ENCODE results near the gene CCDC188. TPM values are rescaled to one million over a fixed set of nuclear protein-coding genes. Genes with fewer than 3 reads are reported as not detected.

The CCDC188 gene
- total and polyA plus RNA-seq, 2 of the 13 experiments (the other 11 are each of a cell fraction or from before 2014, with no cell fraction given) = not detected

- TF ChIP-seq ZSCAN12 (CRISPR knock-in tag; IDR thresholded peaks at IDR 0.05) (no peak), RBM22 (optimal IDR thresholded peaks at IDR 0.05; ENCODE audit: low read length) (peak; percentile 73), POLR2G (IDR thresholded peaks at IDR 0.05; ENCODE audit: low read depth, low read length) (peak; percentile 68), ZC3H13 (CRISPR knock-in tag; IDR thresholded peaks at IDR 0.05) (no peak), MBNL3 (CRISPR knock-in tag; conservative IDR thresholded peaks at IDR 0.05) (no peak), ZNF496 (CRISPR knock-in tag; IDR thresholded peaks at IDR 0.05; ENCODE audit: insufficient replicate concordance) (no peak), HNRNPL (IDR thresholded peaks at IDR 0.05; ENCODE audit: low read depth, low read length) (peak; percentile 78; the same call in 1 of the 2 replicates), POLR2A (IDR thresholded peaks at IDR 0.05; ENCODE audit: insufficient read depth in 1 of 2, low read depth in 2 of 2, low read length in 2 of 2) (peak in 1 of 2 experiments; percentile 33; a peak in 1 of 4 replicates), ZBTB20 (CRISPR knock-in tag; IDR thresholded peaks at IDR 0.05; ENCODE audit: borderline replicate concordance, low read depth) (no peak), FOXP4 (CRISPR knock-in tag; IDR thresholded peaks at IDR 0.05) (no peak)
Observed at GRCh38 chr22:20111689-20112622, 38.9 kb downstream of the CCDC188 start (continued).
